T-helper 2 cell treated with Interferon-gamma antibody and Interleukin-4, amounts not matched to agents 5 μg/mL and 100 μg/mL, for 36 hours (primary cell): Measurements from ENCODE around the gene PSMB7.

Source experiments
- DNase-seq: peaks from one replicate; pipeline ENCODE4 v3.0.0; 2021; ENCODE audit warnings: low spot score
- H3K27ac Mint-ChIP-seq: one replicate; pipeline ENCODE4 v1.8.0; 2021; ENCODE audit warnings: mild to moderate bottlenecking, mixed read lengths
- H3K27me3 Mint-ChIP-seq: one replicate; pipeline ENCODE4 v1.8.0; 2021; ENCODE audit warnings: low read depth, mixed read lengths
- H3K36me3 Mint-ChIP-seq: one replicate; pipeline ENCODE4 v1.8.0; 2021; ENCODE audit warnings: low read depth, mixed read lengths
- H3K4me1 Mint-ChIP-seq: one replicate; pipeline ENCODE4 v1.8.0; 2021; ENCODE audit warnings: low read depth, mixed read lengths
- H3K4me3 Mint-ChIP-seq: one replicate; pipeline ENCODE4 v1.8.0; 2022; ENCODE audit warnings: mild to moderate bottlenecking, moderate library complexity, mixed read lengths
- H3K9me3 Mint-ChIP-seq: one replicate; pipeline ENCODE4 v1.8.0; 2021; ENCODE audit warnings: mixed read lengths

Gene PSMB7

DNA sequence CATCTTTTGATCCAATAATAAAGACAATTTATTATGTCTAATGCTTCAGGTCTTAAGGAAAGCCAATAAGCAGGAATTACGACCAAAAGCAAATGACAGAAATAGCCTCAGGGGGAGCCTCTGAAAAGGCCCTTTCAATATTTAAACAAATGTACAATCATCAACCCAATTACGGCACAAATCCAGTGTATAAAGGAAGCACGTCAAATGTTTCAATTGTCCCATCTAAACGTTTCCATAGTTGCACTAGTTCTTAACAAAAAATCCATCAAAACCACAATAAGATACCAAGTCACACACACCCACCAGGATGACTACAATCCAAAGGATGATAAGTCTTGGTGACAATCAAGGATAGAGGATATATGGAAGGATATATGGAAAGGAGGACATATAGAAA, 41.9 kb downstream of the PSMB7 start:
- no peak overlapping the region for H3K4me3 Mint-ChIP-seq
- H3K4me1 Mint-ChIP-seq = peaks cover 2% of the 10 kb centered on the region
- peaks cover 13% of the 10 kb centered on the region for H3K36me3 Mint-ChIP-seq
- no peak for DNase-seq
- H3K9me3 Mint-ChIP-seq = peaks cover 5% of the 10 kb centered on the region
- H3K27me3 Mint-ChIP-seq = no peaks in the 10 kb centered on the region
- no peak overlapping the region for H3K27ac Mint-ChIP-seq

DNA sequence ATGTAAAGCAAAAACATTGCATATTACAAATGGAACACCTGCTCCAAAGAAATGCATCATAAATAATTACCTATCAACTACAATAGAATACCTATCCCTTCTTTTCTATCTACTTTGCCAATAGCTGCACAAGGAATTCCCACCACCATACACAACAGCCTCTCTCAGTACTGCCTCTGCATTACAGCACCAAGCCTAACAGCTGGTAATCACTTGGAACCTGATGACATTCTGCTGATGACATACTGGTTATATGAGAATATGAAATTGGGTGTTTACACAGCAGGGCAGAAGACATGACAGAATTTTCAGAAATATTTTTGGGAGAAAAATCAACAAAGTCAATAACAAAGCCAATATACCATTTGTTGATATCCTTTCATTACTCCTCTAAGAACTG, 43.2 kb downstream of the PSMB7 start:
- peaks cover 13% of the 10 kb centered on the region for H3K36me3 Mint-ChIP-seq
- no peak overlapping the region for H3K27ac Mint-ChIP-seq
- H3K4me1 Mint-ChIP-seq = peaks cover 7% of the 10 kb centered on the region
- H3K27me3 Mint-ChIP-seq = no peaks in the 10 kb centered on the region
- DNase-seq = no peak
- peaks cover 5% of the 10 kb centered on the region for H3K9me3 Mint-ChIP-seq
- no peak overlapping the region for H3K4me3 Mint-ChIP-seq

- no peak overlapping the region for H3K4me3 Mint-ChIP-seq
- H3K27me3 Mint-ChIP-seq = no peaks in the 10 kb centered on the region
- no peak overlapping the region for H3K27ac Mint-ChIP-seq
- H3K4me1 Mint-ChIP-seq = peaks cover 10% of the 10 kb centered on the region
- DNase-seq = no peak
- peaks cover 5% of the 10 kb centered on the region for H3K9me3 Mint-ChIP-seq
- peaks cover 12% of the 10 kb centered on the region for H3K36me3 Mint-ChIP-seq
These were observed 44.2 kb downstream of the PSMB7 start for GRCh38 chr9:124370896-124371582.

DNA sequence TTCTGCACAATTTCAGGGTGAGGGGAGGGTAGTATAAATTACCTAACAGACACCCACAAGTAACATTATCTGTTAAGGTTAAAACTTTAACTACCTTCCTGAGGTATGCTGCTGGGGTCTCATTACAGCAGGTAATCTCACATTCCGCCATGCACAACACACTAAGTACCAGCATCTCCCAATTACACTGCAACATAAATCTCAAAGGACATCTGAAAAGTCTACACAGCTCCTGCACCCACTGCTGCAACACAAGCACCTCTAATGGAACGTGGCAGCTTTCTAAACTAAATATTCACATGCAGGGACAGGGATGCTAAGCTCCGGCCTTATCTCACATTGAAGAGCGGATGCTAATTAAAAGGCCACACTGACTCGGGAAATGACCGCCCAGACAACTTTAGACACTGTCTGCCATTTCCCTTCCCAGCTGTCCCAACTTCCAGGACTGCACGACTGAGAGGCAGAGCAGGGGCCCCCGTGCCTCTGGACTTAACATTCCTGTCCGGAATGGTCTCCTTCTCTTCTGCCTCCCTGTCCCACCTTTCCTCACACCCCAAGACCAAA, 45.9 kb downstream of the PSMB7 start:
- no peak for DNase-seq
- peaks cover 5% of the 10 kb centered on the region for H3K9me3 Mint-ChIP-seq
- peaks cover 14% of the 10 kb centered on the region for H3K4me1 Mint-ChIP-seq
- no peak overlapping the region for H3K27ac Mint-ChIP-seq
- no peaks in the 10 kb centered on the region for H3K27me3 Mint-ChIP-seq
- peaks cover 12% of the 10 kb centered on the region for H3K36me3 Mint-ChIP-seq
- H3K4me3 Mint-ChIP-seq = no peak overlapping the region

- no peak for DNase-seq
- H3K27ac Mint-ChIP-seq = no peak overlapping the region
- no peak overlapping the region for H3K4me3 Mint-ChIP-seq
- H3K4me1 Mint-ChIP-seq = peaks cover 14% of the 10 kb centered on the region
- peaks cover 9% of the 10 kb centered on the region for H3K36me3 Mint-ChIP-seq
- H3K27me3 Mint-ChIP-seq = no peaks in the 10 kb centered on the region
- H3K9me3 Mint-ChIP-seq = peaks cover under 1% of the 10 kb centered on the region
These were observed 46.5 kb downstream of the PSMB7 start for GRCh38 chr9:124368692-124369091.

DNA sequence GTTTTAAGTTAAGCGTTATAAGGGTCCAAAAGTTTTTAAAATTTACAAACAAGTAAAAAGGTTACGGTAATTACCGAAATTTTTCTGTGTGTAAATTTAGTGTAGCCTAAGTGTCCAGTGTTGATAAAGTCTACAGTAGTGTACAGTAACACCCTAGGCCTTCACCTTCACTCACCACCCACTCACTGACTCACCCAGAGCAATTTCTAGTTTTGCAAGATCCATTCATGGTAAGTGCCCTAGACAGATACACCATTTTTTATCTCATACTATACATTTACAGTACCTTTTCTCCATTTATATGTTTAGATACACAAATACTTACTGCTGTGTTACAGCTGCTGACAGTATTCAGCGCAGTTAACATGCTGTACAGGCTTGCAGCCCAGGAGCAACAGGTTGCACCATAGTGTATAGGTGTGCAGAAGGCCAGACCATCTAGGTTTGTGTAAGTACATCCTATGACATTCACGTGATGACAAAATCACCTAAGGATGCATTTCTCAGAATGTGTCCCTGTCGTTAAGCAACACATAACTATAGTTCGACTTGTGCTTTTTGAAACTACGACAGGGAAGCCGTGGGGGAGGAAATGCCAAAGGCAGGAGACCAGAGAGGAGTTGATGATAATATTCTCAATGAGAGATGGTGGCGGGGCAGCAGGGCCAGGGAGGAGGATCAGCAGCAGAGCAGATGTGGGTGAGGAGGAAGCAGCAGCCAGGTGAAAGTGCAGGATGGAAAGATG, 48.6 kb downstream of the PSMB7 start:
- no peak overlapping the region for H3K4me3 Mint-ChIP-seq
- DNase-seq = no peak

DNA sequence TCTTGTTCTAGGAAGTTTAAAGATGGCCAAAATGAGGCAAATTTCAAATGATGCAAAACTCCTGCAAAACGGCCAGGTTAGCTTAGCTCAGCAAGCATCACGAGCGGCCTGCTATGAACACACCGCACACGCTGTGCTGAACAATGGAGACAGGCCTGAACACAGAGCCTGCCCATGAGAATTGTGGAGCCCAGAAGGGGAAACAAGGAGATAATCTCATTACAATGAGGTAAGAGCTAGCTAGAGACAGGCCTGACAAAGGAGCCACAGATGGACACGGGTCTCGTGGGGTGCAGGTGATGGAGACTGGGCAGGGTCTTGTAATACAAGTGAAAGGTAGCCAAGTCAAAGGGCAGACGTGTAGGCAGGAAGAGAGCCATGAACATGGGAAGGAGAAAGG, 50.2 kb downstream of the PSMB7 start:
- no peak overlapping the region for H3K4me3 Mint-ChIP-seq
- no peaks in the 10 kb centered on the region for H3K9me3 Mint-ChIP-seq
- DNase-seq = no peak
- H3K4me1 Mint-ChIP-seq = peaks cover 14% of the 10 kb centered on the region
- no peaks in the 10 kb centered on the region for H3K27me3 Mint-ChIP-seq
- H3K36me3 Mint-ChIP-seq = peaks cover 4% of the 10 kb centered on the region
- no peak overlapping the region for H3K27ac Mint-ChIP-seq

More for the DNA sequence above, 48.6 kb downstream of the PSMB7 start:
- Mint-ChIP-seq H3K36me3 (peaks cover 4% of the 10 kb centered on the region), H3K27ac (no peak overlapping the region), H3K27me3 (no peaks in the 10 kb centered on the region), H3K9me3 (no peaks in the 10 kb centered on the region), H3K4me1 (peaks cover 14% of the 10 kb centered on the region)

DNA sequence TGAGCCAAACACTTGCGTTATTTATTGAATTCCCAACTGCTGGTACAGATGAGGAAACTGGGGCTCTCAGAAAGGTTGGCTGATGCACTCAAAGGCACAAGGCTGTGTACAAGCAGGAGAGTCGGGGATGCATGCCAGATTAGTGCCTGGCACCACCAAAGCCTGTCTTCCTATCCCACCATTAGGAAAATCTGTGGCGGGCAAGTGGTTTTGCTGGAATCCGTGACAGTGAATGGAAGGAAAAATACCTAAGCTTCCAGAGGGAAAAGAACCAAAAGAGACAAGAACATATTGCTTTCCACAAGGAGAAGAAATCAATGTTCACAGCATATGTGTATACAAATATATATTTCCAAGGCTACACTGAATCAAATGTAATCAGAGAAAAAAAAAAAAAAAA, 51.1 kb downstream of the PSMB7 start:
- Mint-ChIP-seq H3K36me3 (peaks cover 7% of the 10 kb centered on the region), H3K9me3 (no peaks in the 10 kb centered on the region), H3K27me3 (no peaks in the 10 kb centered on the region), H3K4me3 (no peak overlapping the region), H3K27ac (no peak overlapping the region), H3K4me1 (peaks cover 19% of the 10 kb centered on the region)
- no peak for DNase-seq

- Mint-ChIP-seq H3K4me3 (no peak overlapping the region), H3K9me3 (no peaks in the 10 kb centered on the region), H3K27me3 (no peaks in the 10 kb centered on the region), H3K27ac (no peak overlapping the region), H3K36me3 (peaks cover 7% of the 10 kb centered on the region), H3K4me1 (peaks cover 20% of the 10 kb centered on the region)
- no peak for DNase-seq
These were observed 51.7 kb downstream of the PSMB7 start for GRCh38 chr9:124363326-124364096.

DNA sequence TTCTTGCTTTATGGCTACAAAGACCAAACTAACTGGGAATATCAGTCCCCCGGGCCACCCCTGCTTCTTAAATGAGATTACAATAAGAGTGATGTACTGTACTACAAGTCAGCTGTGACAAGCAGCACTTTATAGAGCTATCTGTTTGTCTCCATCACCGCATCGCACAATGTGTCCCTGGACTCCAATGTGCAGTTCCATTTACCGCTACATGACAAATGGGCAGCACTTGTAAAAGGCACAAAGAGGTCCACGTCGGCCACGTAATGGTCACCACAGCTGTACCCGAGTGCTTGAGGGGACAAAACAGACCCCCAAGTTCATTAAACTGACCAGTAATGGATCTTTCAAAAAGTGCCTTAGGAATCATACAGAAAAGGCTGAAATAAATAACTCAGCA, 54.1 kb downstream of the PSMB7 start:
- Mint-ChIP-seq H3K4me1 (peaks cover 26% of the 10 kb centered on the region), H3K27ac (no peak overlapping the region), H3K4me3 (no peak overlapping the region)

GRCh38 chr9:124359855-124360678, 55.2 kb downstream of the PSMB7 start:
- Mint-ChIP-seq H3K27ac (no peak overlapping the region), H3K9me3 (no peaks in the 10 kb centered on the region), H3K36me3 (peaks cover 17% of the 10 kb centered on the region), H3K4me3 (no peak overlapping the region), H3K4me1 (peaks cover 25% of the 10 kb centered on the region), H3K27me3 (no peaks in the 10 kb centered on the region)
- no peak for DNase-seq

More for the DNA sequence above, 54.1 kb downstream of the PSMB7 start:
- no peaks in the 10 kb centered on the region for H3K27me3 Mint-ChIP-seq
- peaks cover 15% of the 10 kb centered on the region for H3K36me3 Mint-ChIP-seq
- no peak for DNase-seq
- H3K9me3 Mint-ChIP-seq = no peaks in the 10 kb centered on the region

DNA sequence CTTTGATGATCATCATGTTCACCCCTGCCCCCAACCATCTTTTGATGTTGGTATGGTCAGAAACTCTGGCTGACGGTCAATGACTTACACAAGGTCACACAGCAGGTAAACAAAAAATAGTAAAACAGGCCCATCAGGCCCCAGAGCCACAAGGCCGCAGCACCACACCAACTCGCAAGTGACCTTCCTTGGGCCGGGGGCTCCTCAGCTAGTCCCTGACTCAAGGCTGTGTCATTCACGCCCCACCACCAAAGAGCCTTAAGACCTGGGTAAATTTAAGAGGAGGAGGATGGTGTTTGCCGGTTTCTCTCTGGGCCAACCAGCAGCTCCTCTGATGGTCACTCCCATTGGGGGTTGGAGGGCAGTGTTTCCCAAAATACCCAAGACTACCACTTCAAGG, 55.8 kb downstream of the PSMB7 start:
- Mint-ChIP-seq H3K4me3 (no peak overlapping the region), H3K9me3 (no peaks in the 10 kb centered on the region), H3K27me3 (no peaks in the 10 kb centered on the region), H3K27ac (no peak overlapping the region), H3K36me3 (peaks cover 20% of the 10 kb centered on the region), H3K4me1 (peaks cover 24% of the 10 kb centered on the region)
- DNase-seq = no peak

DNA sequence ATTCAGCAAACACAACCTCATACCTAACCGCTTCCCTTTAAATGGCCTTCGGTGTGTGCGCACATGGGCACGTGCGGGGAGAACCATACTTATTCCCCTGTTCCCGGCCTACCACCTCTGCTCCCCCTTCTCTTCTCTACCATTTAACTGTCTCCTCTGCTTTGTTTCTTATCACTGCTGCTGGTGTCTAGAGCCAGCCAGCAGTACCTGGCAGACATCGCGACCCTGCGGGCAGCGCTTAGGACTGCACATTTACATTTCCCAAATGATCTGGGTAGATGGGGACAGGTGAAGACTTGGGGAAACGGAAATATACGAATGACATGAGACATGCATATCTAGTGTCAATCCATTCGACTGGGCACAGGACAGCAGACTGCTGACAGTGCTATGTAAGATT, 56.6 kb downstream of the PSMB7 start:
- no peak overlapping the region for H3K27ac Mint-ChIP-seq
- peaks cover 26% of the 10 kb centered on the region for H3K36me3 Mint-ChIP-seq
- no peaks in the 10 kb centered on the region for H3K9me3 Mint-ChIP-seq
- H3K27me3 Mint-ChIP-seq = no peaks in the 10 kb centered on the region
- H3K4me1 Mint-ChIP-seq = peaks cover 25% of the 10 kb centered on the region
- no peak for DNase-seq
- no peak overlapping the region for H3K4me3 Mint-ChIP-seq
